Epidermal melanocyte (primary cell): Measurements from ENCODE around the gene RAD54L.

Source experiments
- DNase-seq: peaks from one replicate; pipeline ENCODE4 v3.0.0; 2011; ENCODE audit warnings: low spot score; ENCODE audit not compliant: insufficient read length

RAD54L gene

GRCh38 chr1:46284597-46285564 lies 37.3 kb downstream of the RAD54L start:
- no peak for DNase-seq

- DNase-seq: no peak
Observed at GRCh38 chr1:46285730-46286477, 38.3 kb downstream of the RAD54L start.

- DNase-seq: no peak
Observed at GRCh38 chr1:46288485-46289133, 41.0 kb downstream of the RAD54L start.

- no peak for DNase-seq
Observed at GRCh38 chr1:46289134-46289494, 41.6 kb downstream of the RAD54L start.

GRCh38 chr1:46289976-46290375 lies 42.4 kb downstream of the RAD54L start:
- DNase-seq: no peak

- no peak for DNase-seq
Observed at GRCh38 chr1:46295306-46295705, 47.7 kb downstream of the RAD54L start.

- no peak for DNase-seq
Observed at GRCh38 chr1:46298387-46298786, 50.8 kb downstream of the RAD54L start.

GRCh38 chr1:46300673-46301405 lies 53.3 kb downstream of the RAD54L start:
- DNase-seq: no peak

- no peak for DNase-seq
Observed at GRCh38 chr1:46301406-46301807, 53.8 kb downstream of the RAD54L start.

GRCh38 chr1:46301808-46302640 lies 54.5 kb downstream of the RAD54L start:
- DNase-seq: no peak

GRCh38 chr1:46302641-46303037 lies 55.1 kb downstream of the RAD54L start:
- DNase-seq: no peak

- DNase-seq: peak; percentile 93
Observed at GRCh38 chr1:46303038-46303871, 55.7 kb downstream of the RAD54L start, which contains the start of the genes LRRC41 and UQCRH. Gene LRRC41 (minus strand): TSS chr1:46303616. CDS start chr1:46303322, 294 bp downstream. Gene UQCRH (plus strand): TSS chr1:46303698. CDS start chr1:46303767, 69 bp downstream.

- DNase-seq: no peak
Observed at GRCh38 chr1:46303872-46304326, 56.3 kb downstream of the RAD54L start.

- no peak for DNase-seq
Observed at GRCh38 chr1:46306159-46306530, 58.6 kb downstream of the RAD54L start.

GRCh38 chr1:46309401-46310159 lies 62.0 kb downstream of the RAD54L start:
- DNase-seq: no peak

GRCh38 chr1:46310321-46310720 lies 62.8 kb downstream of the RAD54L start:
- no peak for DNase-seq

- DNase-seq: no peak
Observed at GRCh38 chr1:46315669-46316403, 68.3 kb downstream of the RAD54L start.

GRCh38 chr1:46317323-46317722 lies 69.8 kb downstream of the RAD54L start:
- no peak for DNase-seq
